Smooth muscle cell (in vitro differentiated cells): ENCODE measurements around the gene HDAC2. TPM values are rescaled to one million over a fixed set of nuclear protein-coding genes. Genes with fewer than 3 reads are reported as not detected.

ENCODE experiments used
- polyA plus RNA-seq: library from polyadenylated mRNA; unstranded; fragments of >200 nt; fragmentation: Nextera tagmentation; extraction: Ambion mirVana; gene quantifications from 2 replicates; pipeline ENCODE4 v1.2.1, GENCODE V29; 2016
- total RNA-seq: library from RNA; depleted of rRNA; stranded (reverse); fragments of >200 nt; gene quantifications from 2 replicates; pipeline ENCODE4 v1.2.3, GENCODE V29; 2014

The HDAC2 gene
- total and polyA plus RNA-seq, 2 experiments from 2014 or later, result 192 to 198 TPM

Other genes with a start within 250 kb of the HDAC2 start
- 206 and 217 TPM in 2 replicates for gene MARCKS, start 113.8 kb downstream of the HDAC2 start, total RNA-seq
- gene MARCKS, start 113.8 kb downstream of the HDAC2 start, polyA plus RNA-seq, result 157 and 172 TPM in 2 replicates